HepG2 (cell line): ENCODE results near the gene SIK3. TPM values are rescaled to one million over a fixed set of nuclear protein-coding genes. Genes with fewer than 3 reads are reported as not detected.

Experiments used
- FOXK2 ChIP-seq: fragments of 450-650 bp; IDR thresholded peaks from 2 replicates; pipeline ENCODE4 v1.6.1; 2016
- HNRNPLL ChIP-seq: fragments of 200-400 bp; formaldehyde crosslinking; IDR thresholded peaks from 2 replicates; pipeline ENCODE4 v1.6.1; 2017; ENCODE audit warnings: mild to moderate bottlenecking, low read depth, low read length; ENCODE audit not compliant: poor library complexity, severe bottlenecking
- HOXA9 ChIP-seq: sonication (generic); formaldehyde crosslinking; IDR thresholded peaks from 2 replicates; pipeline ENCODE4 v1.8.1; 2022; ENCODE audit warnings: missing genetic modification reagents, mild to moderate bottlenecking, moderate library complexity, borderline replicate concordance
- NPAS2 ChIP-seq: sonication (generic); formaldehyde crosslinking; IDR thresholded peaks from 2 replicates; pipeline ENCODE4 v1.8.0; 2022; ENCODE audit warnings: mild to moderate bottlenecking, missing genetic modification reagents, borderline replicate concordance
- PCBP1 ChIP-seq: fragments of 200-400 bp; formaldehyde crosslinking; IDR thresholded peaks from 2 replicates; pipeline ENCODE4 v1.6.1; 2017; ENCODE audit warnings: mild to moderate bottlenecking, low read depth, low read length, borderline replicate concordance
- POGZ ChIP-seq: sonication (generic); formaldehyde crosslinking; IDR thresholded peaks from 2 replicates; pipeline ENCODE4 v1.4.0; 2020; ENCODE audit warnings: mild to moderate bottlenecking, missing genetic modification reagents
- RCOR2 ChIP-seq: IDR thresholded peaks from 2 replicates; pipeline ENCODE4 v1.6.1; 2016; ENCODE audit warnings: missing biosample characterization, missing genetic modification reagents
- SMAD9 ChIP-seq: sonication (generic); formaldehyde crosslinking; IDR thresholded peaks from 2 replicates; pipeline ENCODE4 v1.5.1; 2020; ENCODE audit warnings: mild to moderate bottlenecking, missing genetic modification reagents
- SOX13 ChIP-seq, 3 experiments: fragments of 450-650 bp in 1 of 3; sonication (generic) in 1 of 3; formaldehyde crosslinking in 1 of 3; IDR thresholded peaks in 2 of 3; conservative IDR thresholded peaks in 1 of 3; 2 replicates each; pipeline versions ENCODE4 v1.5.0 to v1.6.1; 2016 to 2020; ENCODE audit warnings: antibody characterized with exemption in 1 of 3, mild to moderate bottlenecking in 1 of 3, missing compliant biosample characterization in 1 of 3, missing genetic modification reagents in 1 of 3, moderate library complexity in 1 of 3
- ZFP82 ChIP-seq: sonication (generic); formaldehyde crosslinking; IDR thresholded peaks from 2 replicates; pipeline ENCODE4 v1.5.1; 2020; ENCODE audit warnings: mild to moderate bottlenecking, missing genetic modification reagents, borderline replicate concordance
- ZNF232 ChIP-seq: sonication (generic); formaldehyde crosslinking; IDR thresholded peaks from 2 replicates; pipeline ENCODE4 v1.4.0; 2020; ENCODE audit warnings: missing genetic modification reagents, borderline replicate concordance
- ZNF501 ChIP-seq: sonication (generic); formaldehyde crosslinking; IDR thresholded peaks from 2 replicates; pipeline ENCODE4 v1.5.1; 2020; ENCODE audit warnings: mild to moderate bottlenecking, moderate library complexity, missing genetic modification reagents
- polyA plus RNA-seq, 8 experiments: library from polyadenylated mRNA; depleted of rRNA in 3 of 8; stranded (reverse) in 7 of 8; unstranded in 1 of 8; fragments of >200 nt; fragmentation: Illumina TruSeq in 4 of 8; extraction: Trizol in 4 of 8; gene quantifications; 2 replicates each; pipeline versions ENCODE4 v1.2.1 to v1.2.3, GENCODE V29; 2011 to 2016; ENCODE audit warnings: low read depth in 4 of 8, missing spikeins in 1 of 8, mixed read lengths in 1 of 8; ENCODE audit not compliant: insufficient read depth in 1 of 8
- total RNA-seq, 5 experiments: library from RNA; depleted of rRNA; stranded (reverse); fragments of >200 nt; fragmentation: Illumina TruSeq; extraction: Trizol; gene quantifications; 2 replicates each; pipeline ENCODE4 v1.2.3, GENCODE V29; 2016; ENCODE audit warnings: low read depth in 1 of 5
- TF ChIP-seq, protein P1 (sequence below): sonication (generic); formaldehyde crosslinking; IDR thresholded peaks from 2 replicates; pipeline ENCODE4 v1.4.0; 2020; ENCODE audit warnings: missing genetic modification reagents
- TF ChIP-seq, protein P2 (sequence below): sonication (generic); formaldehyde crosslinking; IDR thresholded peaks from 2 replicates; pipeline ENCODE4 v1.4.0; 2020; ENCODE audit warnings: mild to moderate bottlenecking, missing genetic modification reagents
- TF ChIP-seq, protein P3 (sequence below): IDR thresholded peaks from 2 replicates; pipeline ENCODE4 v1.6.1; 2016; ENCODE audit warnings: low read depth, control low read depth
- TF ChIP-seq, protein P4 (sequence below): IDR thresholded peaks from 2 replicates; pipeline ENCODE4 v1.6.1; 2016
- TF ChIP-seq, protein P5 (sequence below): fragments of 450-650 bp; IDR thresholded peaks from 2 replicates; pipeline ENCODE4 v1.6.1; 2017; ENCODE audit warnings: mild to moderate bottlenecking
- TF ChIP-seq, protein P6 (sequence below): sonication (generic); formaldehyde crosslinking; IDR thresholded peaks from 2 replicates; pipeline ENCODE4 v1.4.0; 2020; ENCODE audit warnings: missing genetic modification reagents

SIK3 gene
- total and polyA plus RNA-seq, 2 of the 13 experiments (the other 11 are each of a cell fraction or from before 2014, with no cell fraction given), result 5.7 to 9.8 TPM

DNA sequence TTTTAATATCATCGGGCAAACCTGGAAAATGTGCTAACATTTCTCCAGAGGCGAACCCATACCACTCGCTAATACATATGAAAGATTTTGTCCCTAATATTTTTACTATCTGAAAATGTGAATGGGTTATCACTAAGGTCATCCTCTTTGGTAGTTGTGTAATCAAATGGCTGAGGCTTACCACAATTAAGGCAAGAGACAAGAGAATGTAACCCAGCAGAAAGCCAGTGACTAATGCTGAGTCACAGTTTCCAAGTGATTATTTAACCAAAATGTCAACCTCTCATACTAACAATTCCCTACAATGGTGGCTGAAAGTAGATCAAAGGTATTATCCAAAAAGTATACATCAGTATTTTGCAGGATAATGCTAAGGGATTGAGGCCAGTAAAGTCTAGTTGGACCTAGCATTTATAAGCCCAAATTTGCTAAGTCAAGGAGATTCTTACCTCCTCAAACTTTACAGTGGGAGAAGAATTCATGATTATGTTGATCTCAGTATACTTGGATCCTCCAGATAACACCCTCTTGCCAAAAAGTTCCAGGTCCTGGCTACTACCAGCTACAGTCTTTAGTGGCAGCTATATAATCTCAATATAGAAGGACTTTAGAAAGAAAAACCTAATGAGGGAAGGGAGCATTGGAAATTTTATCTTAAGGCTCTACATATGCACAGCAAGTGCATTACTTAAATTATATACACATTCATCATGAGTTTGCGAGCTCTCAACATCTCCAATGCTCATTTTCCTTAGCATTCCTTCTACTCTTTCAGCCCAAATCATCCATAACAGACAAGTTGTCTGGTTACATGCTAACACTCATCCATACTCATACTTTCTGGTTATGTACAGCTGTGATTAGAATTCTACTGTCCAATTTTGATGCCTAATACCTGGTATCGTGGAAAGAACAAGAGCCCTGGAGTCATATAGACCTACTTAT, 25.4 kb downstream of the SIK3 start (continued):
- TF ChIP-seq POGZ (CRISPR knock-in tag), result 0 out of 2 replicates have a peak, but pooled peaks have one; percentile 50
- TF ChIP-seq, protein P1, sequence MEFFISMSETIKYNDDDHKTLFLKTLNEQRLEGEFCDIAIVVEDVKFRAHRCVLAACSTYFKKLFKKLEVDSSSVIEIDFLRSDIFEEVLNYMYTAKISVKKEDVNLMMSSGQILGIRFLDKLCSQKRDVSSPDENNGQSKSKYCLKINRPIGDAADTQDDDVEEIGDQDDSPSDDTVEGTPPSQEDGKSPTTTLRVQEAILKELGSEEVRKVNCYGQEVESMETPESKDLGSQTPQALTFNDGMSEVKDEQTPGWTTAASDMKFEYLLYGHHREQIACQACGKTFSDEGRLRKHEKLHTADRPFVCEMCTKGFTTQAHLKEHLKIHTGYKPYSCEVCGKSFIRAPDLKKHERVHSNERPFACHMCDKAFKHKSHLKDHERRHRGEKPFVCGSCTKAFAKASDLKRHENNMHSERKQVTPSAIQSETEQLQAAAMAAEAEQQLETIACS, result no peak
- no peak for TF ChIP-seq ZNF232 (CRISPR knock-in tag)
- TF ChIP-seq, protein P2, sequence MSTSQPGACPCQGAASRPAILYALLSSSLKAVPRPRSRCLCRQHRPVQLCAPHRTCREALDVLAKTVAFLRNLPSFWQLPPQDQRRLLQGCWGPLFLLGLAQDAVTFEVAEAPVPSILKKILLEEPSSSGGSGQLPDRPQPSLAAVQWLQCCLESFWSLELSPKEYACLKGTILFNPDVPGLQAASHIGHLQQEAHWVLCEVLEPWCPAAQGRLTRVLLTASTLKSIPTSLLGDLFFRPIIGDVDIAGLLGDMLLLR (CRISPR knock-in tag), result no peak
- TF ChIP-seq NPAS2 (CRISPR knock-in tag), result no peak
- TF ChIP-seq HOXA9, result no peak
- TF ChIP-seq SMAD9 (CRISPR knock-in tag), result no peak
- peak; percentile 64 for TF ChIP-seq RCOR2
- peak; percentile 83 for TF ChIP-seq SOX13 (IDR thresholded peaks at IDR 0.05)
- TF ChIP-seq SOX13 (CRISPR knock-in tag; conservative IDR thresholded peaks at IDR 0.05 in 1 of 2, IDR thresholded peaks at IDR 0.05 in 1 of 2), result peak in 1 of 2 experiments; percentile 96; a peak in 2 of 4 replicates
- TF ChIP-seq, protein P3, sequence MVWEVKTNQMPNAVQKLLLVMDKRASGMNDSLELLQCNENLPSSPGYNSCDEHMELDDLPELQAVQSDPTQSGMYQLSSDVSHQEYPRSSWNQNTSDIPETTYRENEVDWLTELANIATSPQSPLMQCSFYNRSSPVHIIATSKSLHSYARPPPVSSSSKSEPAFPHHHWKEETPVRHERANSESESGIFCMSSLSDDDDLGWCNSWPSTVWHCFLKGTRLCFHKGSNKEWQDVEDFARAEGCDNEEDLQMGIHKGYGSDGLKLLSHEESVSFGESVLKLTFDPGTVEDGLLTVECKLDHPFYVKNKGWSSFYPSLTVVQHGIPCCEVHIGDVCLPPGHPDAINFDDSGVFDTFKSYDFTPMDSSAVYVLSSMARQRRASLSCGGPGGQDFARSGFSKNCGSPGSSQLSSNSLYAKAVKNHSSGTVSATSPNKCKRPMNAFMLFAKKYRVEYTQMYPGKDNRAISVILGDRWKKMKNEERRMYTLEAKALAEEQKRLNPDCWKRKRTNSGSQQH (CRISPR knock-in tag), result no peak
- no peak for TF ChIP-seq HNRNPLL
- TF ChIP-seq, protein P4, sequence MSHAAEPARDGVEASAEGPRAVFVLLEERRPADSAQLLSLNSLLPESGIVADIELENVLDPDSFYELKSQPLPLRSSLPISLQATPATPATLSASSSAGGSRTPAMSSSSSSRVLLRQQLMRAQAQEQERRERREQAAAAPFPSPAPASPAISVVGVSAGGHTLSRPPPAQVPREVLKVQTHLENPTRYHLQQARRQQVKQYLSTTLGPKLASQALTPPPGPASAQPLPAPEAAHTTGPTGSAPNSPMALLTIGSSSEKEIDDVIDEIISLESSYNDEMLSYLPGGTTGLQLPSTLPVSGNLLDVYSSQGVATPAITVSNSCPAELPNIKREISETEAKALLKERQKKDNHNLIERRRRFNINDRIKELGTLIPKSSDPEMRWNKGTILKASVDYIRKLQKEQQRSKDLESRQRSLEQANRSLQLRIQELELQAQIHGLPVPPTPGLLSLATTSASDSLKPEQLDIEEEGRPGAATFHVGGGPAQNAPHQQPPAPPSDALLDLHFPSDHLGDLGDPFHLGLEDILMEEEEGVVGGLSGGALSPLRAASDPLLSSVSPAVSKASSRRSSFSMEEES (CRISPR knock-in tag), result peak; percentile 35; the same call in 1 of the 2 replicates
- TF ChIP-seq, protein P5, sequence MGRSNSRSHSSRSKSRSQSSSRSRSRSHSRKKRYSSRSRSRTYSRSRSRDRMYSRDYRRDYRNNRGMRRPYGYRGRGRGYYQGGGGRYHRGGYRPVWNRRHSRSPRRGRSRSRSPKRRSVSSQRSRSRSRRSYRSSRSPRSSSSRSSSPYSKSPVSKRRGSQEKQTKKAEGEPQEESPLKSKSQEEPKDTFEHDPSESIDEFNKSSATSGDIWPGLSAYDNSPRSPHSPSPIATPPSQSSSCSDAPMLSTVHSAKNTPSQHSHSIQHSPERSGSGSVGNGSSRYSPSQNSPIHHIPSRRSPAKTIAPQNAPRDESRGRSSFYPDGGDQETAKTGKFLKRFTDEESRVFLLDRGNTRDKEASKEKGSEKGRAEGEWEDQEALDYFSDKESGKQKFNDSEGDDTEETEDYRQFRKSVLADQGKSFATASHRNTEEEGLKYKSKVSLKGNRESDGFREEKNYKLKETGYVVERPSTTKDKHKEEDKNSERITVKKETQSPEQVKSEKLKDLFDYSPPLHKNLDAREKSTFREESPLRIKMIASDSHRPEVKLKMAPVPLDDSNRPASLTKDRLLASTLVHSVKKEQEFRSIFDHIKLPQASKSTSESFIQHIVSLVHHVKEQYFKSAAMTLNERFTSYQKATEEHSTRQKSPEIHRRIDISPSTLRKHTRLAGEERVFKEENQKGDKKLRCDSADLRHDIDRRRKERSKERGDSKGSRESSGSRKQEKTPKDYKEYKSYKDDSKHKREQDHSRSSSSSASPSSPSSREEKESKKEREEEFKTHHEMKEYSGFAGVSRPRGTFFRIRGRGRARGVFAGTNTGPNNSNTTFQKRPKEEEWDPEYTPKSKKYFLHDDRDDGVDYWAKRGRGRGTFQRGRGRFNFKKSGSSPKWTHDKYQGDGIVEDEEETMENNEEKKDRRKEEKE, result no peak
- TF ChIP-seq ZFP82 (CRISPR knock-in tag), result no peak
- TF ChIP-seq, protein P6, sequence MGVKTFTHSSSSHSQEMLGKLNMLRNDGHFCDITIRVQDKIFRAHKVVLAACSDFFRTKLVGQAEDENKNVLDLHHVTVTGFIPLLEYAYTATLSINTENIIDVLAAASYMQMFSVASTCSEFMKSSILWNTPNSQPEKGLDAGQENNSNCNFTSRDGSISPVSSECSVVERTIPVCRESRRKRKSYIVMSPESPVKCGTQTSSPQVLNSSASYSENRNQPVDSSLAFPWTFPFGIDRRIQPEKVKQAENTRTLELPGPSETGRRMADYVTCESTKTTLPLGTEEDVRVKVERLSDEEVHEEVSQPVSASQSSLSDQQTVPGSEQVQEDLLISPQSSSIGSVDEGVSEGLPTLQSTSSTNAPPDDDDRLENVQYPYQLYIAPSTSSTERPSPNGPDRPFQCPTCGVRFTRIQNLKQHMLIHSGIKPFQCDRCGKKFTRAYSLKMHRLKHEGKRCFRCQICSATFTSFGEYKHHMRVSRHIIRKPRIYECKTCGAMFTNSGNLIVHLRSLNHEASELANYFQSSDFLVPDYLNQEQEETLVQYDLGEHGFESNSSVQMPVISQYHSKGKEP (CRISPR knock-in tag), result no peak
- no peak for TF ChIP-seq PCBP1
- TF ChIP-seq FOXK2, result no peak
- no peak for TF ChIP-seq ZNF501
